ENCODE measurements around the gene FRMD8.

Gene FRMD8

GRCh38 chr11:65429724-65430405, 43.4 kb downstream of the FRMD8 start:
- Histone ChIP-seq H2AFZ (ENCODE audit: low read length) (no peak overlapping the region), H3K27me3 (ENCODE audit: insufficient read depth, low read length) (no peaks in the 10 kb centered on the region), H3K9ac (ENCODE audit: low read length) (peak overlapping the region; percentile 99), H3K9me3 (ENCODE audit: low read length) (no peaks in the 10 kb centered on the region), H3F3A (ENCODE audit: insufficient read depth, low read length) (no peaks in the 10 kb centered on the region; the same call in 1 of the 2 replicates), H3K4me3 (ENCODE audit: low read depth, low read length, poor library complexity, severe bottlenecking) (peak overlapping the region; percentile 95), H4K20me1 (ENCODE audit: insufficient read depth, low read length) (no peaks in the 10 kb centered on the region), H3K36me3 (ENCODE audit: insufficient read depth, low read length) (peaks cover 64% of the 10 kb centered on the region), H3K4me2 (ENCODE audit: low read length) (peak overlapping the region; percentile 88), H3K9me2 (ENCODE audit: low read depth, low read length) (no peaks in the 10 kb centered on the region), H3K79me2 (ENCODE audit: insufficient read depth, low read length) (peaks cover 87% of the 10 kb centered on the region), H3K27ac (ENCODE audit: low read depth, low read length, poor library complexity, severe bottlenecking) (peak overlapping the region; percentile 99), H3K4me1 (ENCODE audit: insufficient read depth, low read length, severe bottlenecking) (peaks cover 93% of the 10 kb centered on the region)
- TF ChIP-seq CTCF (IDR thresholded peaks at IDR 0.05; ENCODE audit: low read length): no peak
- TF ChIP-seq EZH2 (IDR thresholded peaks at IDR 0.05; ENCODE audit: borderline replicate concordance, low read length): no peak

- Histone ChIP-seq H3K4me2 (ENCODE audit: low read length) (peak overlapping the region; percentile 88), H3K9ac (ENCODE audit: low read length) (peak overlapping the region; percentile 99), H3F3A (ENCODE audit: insufficient read depth, low read length) (no peaks in the 10 kb centered on the region; the same call in 1 of the 2 replicates), H3K4me3 (ENCODE audit: low read depth, low read length, poor library complexity, severe bottlenecking) (peak overlapping the region; percentile 95), H3K36me3 (ENCODE audit: insufficient read depth, low read length) (peaks cover 64% of the 10 kb centered on the region), H3K27me3 (ENCODE audit: insufficient read depth, low read length) (no peaks in the 10 kb centered on the region), H3K9me3 (ENCODE audit: low read length) (no peaks in the 10 kb centered on the region), H3K27ac (ENCODE audit: low read depth, low read length, poor library complexity, severe bottlenecking) (peak overlapping the region; percentile 99), H3K9me2 (ENCODE audit: low read depth, low read length) (no peaks in the 10 kb centered on the region), H4K20me1 (ENCODE audit: insufficient read depth, low read length) (no peaks in the 10 kb centered on the region), H2AFZ (ENCODE audit: low read length) (no peak overlapping the region), H3K79me2 (ENCODE audit: insufficient read depth, low read length) (peaks cover 84% of the 10 kb centered on the region), H3K4me1 (ENCODE audit: insufficient read depth, low read length, severe bottlenecking) (peaks cover 97% of the 10 kb centered on the region)
- TF ChIP-seq EZH2 (IDR thresholded peaks at IDR 0.05; ENCODE audit: borderline replicate concordance, low read length) (no peak), CTCF (IDR thresholded peaks at IDR 0.05; ENCODE audit: low read length) (no peak)
Observed at GRCh38 chr11:65430406-65431217, 44.2 kb downstream of the FRMD8 start.

- no peak for TF ChIP-seq CTCF (IDR thresholded peaks at IDR 0.05; ENCODE audit: low read length)
- TF ChIP-seq EZH2 (IDR thresholded peaks at IDR 0.05; ENCODE audit: borderline replicate concordance, low read length): no peak
- no peaks in the 10 kb centered on the region; the same call in 1 of the 2 replicates for H3F3A ChIP-seq (ENCODE audit: insufficient read depth, low read length)
- H3K9me2 ChIP-seq (ENCODE audit: low read depth, low read length): no peaks in the 10 kb centered on the region
- peak overlapping the region; percentile 88 for H3K4me2 ChIP-seq (ENCODE audit: low read length)
- peaks cover 74% of the 10 kb centered on the region for H3K79me2 ChIP-seq (ENCODE audit: insufficient read depth, low read length)
- no peaks in the 10 kb centered on the region for H3K27me3 ChIP-seq (ENCODE audit: insufficient read depth, low read length)
- no peaks in the 10 kb centered on the region for H4K20me1 ChIP-seq (ENCODE audit: insufficient read depth, low read length)
- peak overlapping the region; percentile 95 for H3K4me3 ChIP-seq (ENCODE audit: low read depth, low read length, poor library complexity, severe bottlenecking)
- peaks cover 64% of the 10 kb centered on the region for H3K36me3 ChIP-seq (ENCODE audit: insufficient read depth, low read length)
- no peak overlapping the region for H2AFZ ChIP-seq (ENCODE audit: low read length)
- H3K9ac ChIP-seq (ENCODE audit: low read length): no peak overlapping the region
- H3K9me3 ChIP-seq (ENCODE audit: low read length): no peaks in the 10 kb centered on the region
- H3K27ac ChIP-seq (ENCODE audit: low read depth, low read length, poor library complexity, severe bottlenecking): peak overlapping the region; percentile 99
- H3K4me1 ChIP-seq (ENCODE audit: insufficient read depth, low read length, severe bottlenecking): peaks cover 87% of the 10 kb centered on the region
Observed at GRCh38 chr11:65431451-65432099, 45.1 kb downstream of the FRMD8 start.

All from OCI-LY1 (cell line).